K562 (cell line): ENCODE results near the gene IMPDH2. TPM values are rescaled to one million over a fixed set of nuclear protein-coding genes. Genes with fewer than 3 reads are reported as not detected.
A peak's percentile ranks its signal among the peaks of the same experiment; 100 is the strongest.

ENCODE experiments used
- BDP1 ChIP-seq: IDR thresholded peaks from 3 replicates; pipeline ENCODE4 v1.6.1; 2011; ENCODE audit not compliant: insufficient read length, insufficient read depth
- ETS1 ChIP-seq: conservative IDR thresholded peaks from 2 replicates; pipeline ENCODE4 v1.6.1; 2011; ENCODE audit warnings: low read depth, mild to moderate bottlenecking, low read length; ENCODE audit not compliant: control insufficient read depth
- FOSL1 ChIP-seq: fragments of 200-800 bp; sonication (Bioruptor generic); conservative IDR thresholded peaks from 2 replicates; pipeline ENCODE4 v1.6.1; 2016; ENCODE audit warnings: missing genetic modification characterization, missing compliant biosample characterization
- MIER1 ChIP-seq: fragments of 450-650 bp; IDR thresholded peaks from 2 replicates; pipeline ENCODE4 v1.6.1; 2016; ENCODE audit warnings: antibody characterized with exemption, mild to moderate bottlenecking, low read depth
- PBX2 ChIP-seq, 2 experiments: IDR thresholded peaks in 1 of 2; conservative IDR thresholded peaks in 1 of 2; 2 replicates each; pipeline ENCODE4 v1.6.1; 2016; ENCODE audit warnings: low read depth in 2 of 2, mild to moderate bottlenecking in 1 of 2, missing compliant biosample characterization in 1 of 2, missing genetic modification characterization in 1 of 2, moderate library complexity in 1 of 2
- PKNOX1 ChIP-seq: fragments of 450-650 bp; IDR thresholded peaks from 2 replicates; pipeline ENCODE4 v1.6.1; 2016
- RNF2 ChIP-seq: sonication (generic); IDR thresholded peaks from 2 replicates; pipeline ENCODE4 v1.6.1; 2016
- ZNF175 ChIP-seq: fragments of 200-800 bp; sonication (Bioruptor generic); IDR thresholded peaks from 2 replicates; pipeline ENCODE4 v1.6.1; 2016; ENCODE audit warnings: low read depth, mild to moderate bottlenecking, missing genetic modification characterization, missing compliant biosample characterization
- ZNF24 ChIP-seq: fragments of 450-650 bp; IDR thresholded peaks from 2 replicates; pipeline ENCODE4 v1.6.1; 2016
- ZNF318 ChIP-seq, 2 experiments: fragments of 450-650 bp; IDR thresholded peaks; 2 replicates each; pipeline ENCODE4 v1.6.1; 2016; ENCODE audit warnings: mild to moderate bottlenecking in 2 of 2, borderline replicate concordance in 1 of 2, low read depth in 1 of 2, moderate library complexity in 1 of 2
- ZNF445 ChIP-seq: fragments of 250-450 bp; sonication (Bioruptor Pico); IDR thresholded peaks from 2 replicates; pipeline ENCODE4 v1.4.0; 2020; ENCODE audit warnings: low read depth, mild to moderate bottlenecking, moderate library complexity
- polyA plus RNA-seq, 8 experiments: library from polyadenylated mRNA; depleted of rRNA in 4 of 8; stranded (reverse) in 5 of 8; unstranded in 3 of 8; fragments of >200 nt; fragmentation: Nextera tagmentation in 2 of 8; fragmentation: Illumina TruSeq in 1 of 8; extraction: Ambion mirVana in 2 of 8; extraction: Trizol in 1 of 8; gene quantifications; 2 replicates each; pipeline versions ENCODE4 v1.2.1 to v1.2.3, GENCODE V29; 2011 to 2014; ENCODE audit warnings: inconsistent platforms in 1 of 8, missing spikeins in 1 of 8
- total RNA-seq, 7 experiments: library from RNA; depleted of rRNA in 6 of 7; stranded (reverse); fragments of >200 nt in 6 of 7; fragmentation: Illumina TruSeq in 2 of 7; extraction: Trizol in 2 of 7; gene quantifications; 2 replicates each; pipeline versions ENCODE4 v1.2.1 to v1.2.3, GENCODE V29; 2011 to 2021; ENCODE audit warnings: low replicate concordance in 1 of 7

Gene IMPDH2
- total and polyA plus RNA-seq, 9 of the 15 experiments (the other 6 are each of a cell fraction or from before 2014, with no cell fraction given) = 318 to 507 (median 366) TPM

GRCh38 chr3:49021813-49022687 is 7.1 kb downstream of the IMPDH2 start, which contains the start of gene NDUFAF3 (continued):
- TF ChIP-seq ETS1 (peak; percentile 80), ZNF445 (CRISPR knock-in tag) (no peak), ZNF24 (no peak), PBX2 (CRISPR knock-in tag; IDR thresholded peaks at IDR 0.05; ENCODE audit: low read depth) (no peak), PBX2 (tag; conservative IDR thresholded peaks at IDR 0.05; ENCODE audit: low read depth) (no peak), BDP1 (no peak), ZNF318 (IDR thresholded peaks at IDR 0.05; ENCODE audit: borderline replicate concordance in 1 of 2, low read depth in 1 of 2) (no peak), RNF2 (no peak), ZNF175 (CRISPR knock-in tag) (no peak), PKNOX1 (no peak), FOSL1 (0 out of 2 replicates have a peak, but pooled peaks have one; percentile 27), MIER1 (no peak)
